A673 (cell line): ENCODE data around the gene MACROH2A1. TPM values are rescaled to one million over a fixed set of nuclear protein-coding genes. Genes with fewer than 3 reads are reported as not detected.

ENCODE experiments used
- BruUV-seq: library from RNA; stranded (reverse); fragments of 400-500 nt; replicated peaks from 2 replicates; lab custom pipeline; 2021; lab: Mats Ljungman, UMichigan
- CTCF ChIA-PET: fragments of 300-600 bp; sonication (Branson Sonifier 250); formaldehyde crosslinking; loops from one replicate; lab custom pipeline; 2022; ENCODE audit warnings: antibody characterized with exemption; lab: Charles Lee
- POLR2A ChIA-PET: fragments of 300-600 bp; sonication (Branson Sonifier 250); formaldehyde crosslinking; loops from one replicate; lab custom pipeline; 2022; ENCODE audit warnings: antibody characterized with exemption; ENCODE audit not compliant: low non-redundant PET; lab: Charles Lee
- DNase-seq: peaks from one replicate; pipeline ENCODE4 v3.0.0-alpha.2; 2015; ENCODE audit warnings: low spot score
- H3K27ac ChIP-seq: fragments of 200-600 bp; sonication (generic); 2 replicates; pipeline ENCODE4 v1.5.1; 2016; ENCODE audit warnings: mixed run types, low read depth, mild to moderate bottlenecking, mixed read lengths, antibody characterized with exemption, low read length; ENCODE audit not compliant: poor library complexity, severe bottlenecking
- H3K27me3 ChIP-seq: fragments of 200-600 bp; sonication (generic); replicated peaks from 2 replicates; pipeline ENCODE4 v1.6.1; 2017; ENCODE audit warnings: mixed run types, low read depth, mild to moderate bottlenecking, mixed read lengths, antibody characterized with exemption, low read length; ENCODE audit not compliant: insufficient read depth, poor library complexity
- H3K36me3 ChIP-seq: fragments of 200-600 bp; sonication (generic); 2 replicates; pipeline ENCODE4 v1.6.1; 2016; ENCODE audit warnings: mixed run types, mild to moderate bottlenecking, mixed read lengths, antibody characterized with exemption, low read length; ENCODE audit not compliant: insufficient read depth, poor library complexity, severe bottlenecking
- H3K4me1 ChIP-seq: fragments of 200-600 bp; sonication (generic); 2 replicates; pipeline ENCODE4 v1.6.1; 2017; ENCODE audit warnings: mixed run types, mild to moderate bottlenecking, mixed read lengths, antibody characterized with exemption, low read length; ENCODE audit not compliant: insufficient read depth, poor library complexity, severe bottlenecking
- H3K4me3 ChIP-seq: fragments of 200-600 bp; sonication (generic); 2 replicates; pipeline ENCODE4 v1.5.1; 2016; ENCODE audit warnings: low read depth, mixed run types, mild to moderate bottlenecking, mixed read lengths, low read length; ENCODE audit not compliant: poor library complexity, severe bottlenecking
- H3K9me3 ChIP-seq: fragments of 200-600 bp; sonication (generic); 2 replicates; pipeline ENCODE4 v1.6.1; 2016; ENCODE audit warnings: mixed run types, low read depth, mild to moderate bottlenecking, mixed read lengths, antibody characterized with exemption, low read length; ENCODE audit not compliant: poor library complexity, severe bottlenecking
- CTCF ChIP-seq: fragments of 300-800, 200-600 bp; sonication (generic); conservative IDR thresholded peaks from 2 replicates; pipeline ENCODE4 v1.5.1; 2017; ENCODE audit warnings: low read depth, mild to moderate bottlenecking, antibody characterized with exemption, low read length, moderate library complexity, mixed read lengths
- EZH2 ChIP-seq: fragments of 200-600 bp; sonication (generic); IDR thresholded peaks from 2 replicates; pipeline ENCODE4 v1.6.1; 2017; ENCODE audit warnings: borderline replicate concordance, low read depth, mild to moderate bottlenecking, mixed read lengths, antibody characterized with exemption, low read length; ENCODE audit not compliant: poor library complexity, severe bottlenecking
- intact Hi-C: fragments of 100-400 bp; cut with micrococcal nuclease; formaldehyde crosslinking; loops from one replicate; pipeline ENCODE4 v1.10.0; 2022; ENCODE audit not compliant: unreplicated experiment
- total RNA-seq: library from RNA; stranded (reverse); gene quantifications from 2 replicates; pipeline ENCODE4 v1.2.3, GENCODE V29; 2021

Gene MACROH2A1
- total RNA-seq, 1 experiment from 2014 or later = 264 TPM

- ChIA-PET POLR2A (no interaction called here), CTCF (no interaction called here)
- Histone ChIP-seq H3K27me3 (no peaks in the 10 kb centered on the region), H3K4me1 (no peaks in the 10 kb centered on the region), H3K36me3 (no peaks in the 10 kb centered on the region), H3K4me3 (no peak overlapping the region), H3K27ac (no peak overlapping the region), H3K9me3 (no peaks in the 10 kb centered on the region)
- TF ChIP-seq CTCF (no peak), EZH2 (no peak)
- DNase-seq = no peak
- intact Hi-C loops = no loop called here
- BruUV-seq = no TSS peak
Measured at GRCh38 chr5:135329066-135329912, 69.7 kb downstream of the MACROH2A1 start.

GRCh38 chr5:135328128-135328687, 70.8 kb downstream of the MACROH2A1 start:
- no peaks in the 10 kb centered on the region for H3K9me3 ChIP-seq
- CTCF ChIA-PET = no interaction called here
- no peak for DNase-seq
- POLR2A ChIA-PET = no interaction called here
- intact Hi-C loops = no loop called here
- H3K36me3 ChIP-seq = no peaks in the 10 kb centered on the region
- no peak for TF ChIP-seq EZH2
- no peak for TF ChIP-seq CTCF
- H3K4me1 ChIP-seq = no peaks in the 10 kb centered on the region
- no TSS peak for BruUV-seq
- H3K4me3 ChIP-seq = no peak overlapping the region
- no peak overlapping the region for H3K27ac ChIP-seq
- H3K27me3 ChIP-seq = no peaks in the 10 kb centered on the region

- Histone ChIP-seq H3K4me3 (no peak overlapping the region), H3K9me3 (no peaks in the 10 kb centered on the region), H3K36me3 (no peaks in the 10 kb centered on the region), H3K27me3 (no peaks in the 10 kb centered on the region), H3K4me1 (no peaks in the 10 kb centered on the region), H3K27ac (no peak overlapping the region)
- intact Hi-C loops = no loop called here
- POLR2A ChIA-PET = interaction anchor here (0.6 kb wide), 1 partner anchor 138 kb away, joined by 5 read pairs; no protein-coding TSS in a partner anchor
- no peak for DNase-seq
- CTCF ChIA-PET = no interaction called here
- BruUV-seq = no TSS peak
- TF ChIP-seq CTCF (no peak), EZH2 (no peak)
Measured at GRCh38 chr5:135327429-135328127, 71.5 kb downstream of the MACROH2A1 start.
